Keratinocyte (primary cell): ENCODE results near the gene ASIC1.

ENCODE experiments used
- CTCF ChIP-seq, 3 experiments: IDR thresholded peaks in 1 of 3; conservative IDR thresholded peaks in 1 of 3; optimal IDR thresholded peaks in 1 of 3; 2 replicates in 2 of 3; 3 replicates in 1 of 3; pipeline versions ENCODE3 to v1.5.1; 2011; ENCODE audit warnings: low read length in 3 of 3, mild to moderate bottlenecking in 3 of 3, moderate library complexity in 2 of 3, control low read depth in 1 of 3, inconsistent platforms in 1 of 3; ENCODE audit not compliant: insufficient read depth in 2 of 3; ENCODE audit errors: extremely low read depth in 1 of 3
- EZH2 ChIP-seq: IDR thresholded peaks from one replicate; pipeline ENCODE4 v1.6.1; 2012; ENCODE audit warnings: inconsistent platforms, mild to moderate bottlenecking, low read length, moderate library complexity

GRCh38 chr12:50100561-50100960, 43.2 kb downstream of the ASIC1 start:
- TF ChIP-seq CTCF (optimal IDR thresholded peaks at IDR 0.05 in 1 of 3, IDR thresholded peaks at IDR 0.05 in 1 of 3, conservative IDR thresholded peaks at IDR 0.05 in 1 of 3; ENCODE audit: extremely low read depth in 1 of 3, insufficient read depth in 2 of 3, low read length in 3 of 3) = no peak
- no peak for TF ChIP-seq EZH2
